Stimulated activated memory B cell treated with anti-CD40 and anti-IgM and Interleukin-4, amounts not matched to agents 10 μg/mL and 1 μg/mL and 100 μg/mL, for 72 hours (primary cell): ENCODE data around the gene CRADD.
"Not testable (repeated sequence)": the region's sequence is repeated elsewhere in the genome, so short reads cannot be mapped to it uniquely, and the experiment has no call there.

Experiments used
- ATAC-seq: fragments of 150-1000 bp; cut with Tn5 transposase; 2 replicates; pipeline ENCODE4 v1.10.0; 2021
- H3K27ac Mint-ChIP-seq: one replicate; pipeline ENCODE4 v1.8.0; 2022; ENCODE audit warnings: mild to moderate bottlenecking, mixed read lengths
- H3K27me3 Mint-ChIP-seq: one replicate; pipeline ENCODE4 v1.8.0; 2022; ENCODE audit warnings: mixed read lengths
- H3K36me3 Mint-ChIP-seq: one replicate; pipeline ENCODE4 v1.8.0; 2022; ENCODE audit warnings: mixed read lengths
- H3K4me1 Mint-ChIP-seq: one replicate; pipeline ENCODE4 v1.8.0; 2022; ENCODE audit warnings: mixed read lengths
- H3K4me3 Mint-ChIP-seq: one replicate; pipeline ENCODE4 v1.8.0; 2022; ENCODE audit warnings: mild to moderate bottlenecking, moderate library complexity, mixed read lengths
- H3K9me3 Mint-ChIP-seq: one replicate; pipeline ENCODE4 v1.8.0; 2022; ENCODE audit warnings: mixed read lengths

The CRADD gene

DNA sequence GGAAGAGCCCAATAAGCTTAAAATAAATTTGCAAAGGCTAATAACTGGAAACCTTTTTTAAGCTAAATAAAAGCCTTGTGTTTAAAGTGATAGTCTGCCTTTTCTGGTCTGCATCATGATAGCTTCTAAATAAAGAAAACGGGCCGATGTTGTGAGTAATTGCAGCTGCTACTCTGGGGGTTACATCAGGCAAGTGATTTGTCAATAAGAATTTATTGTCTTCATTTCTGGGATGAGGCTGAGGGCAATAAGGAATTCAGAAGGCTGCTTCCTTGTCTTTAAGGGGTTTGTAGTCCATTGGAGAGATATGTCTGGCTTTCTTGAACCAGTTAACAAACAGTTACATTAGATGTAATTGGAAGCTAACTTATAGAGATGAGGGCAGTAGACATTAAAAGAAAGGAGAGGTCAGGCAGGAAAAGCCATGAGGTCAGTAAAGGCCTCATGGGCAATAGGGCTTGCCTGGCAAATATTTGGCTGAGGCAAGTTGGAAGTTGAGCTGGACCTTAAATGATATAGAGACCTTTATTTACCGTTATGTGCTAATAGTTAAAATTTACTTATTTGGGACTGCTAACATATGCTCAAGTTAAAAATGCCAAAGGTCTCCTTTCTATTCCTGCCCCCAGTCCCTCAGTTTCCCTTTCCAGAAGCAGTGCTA lies 85.0 kb downstream of the CRADD start:
- Mint-ChIP-seq H3K36me3 (no peaks in the 10 kb centered on the region), H3K4me1 (peaks cover 28% of the 10 kb centered on the region), H3K4me3 (no peak overlapping the region), H3K27ac (no peak overlapping the region), H3K9me3 (no peaks in the 10 kb centered on the region), H3K27me3 (no peaks in the 10 kb centered on the region)
- ATAC-seq = no peak

DNA sequence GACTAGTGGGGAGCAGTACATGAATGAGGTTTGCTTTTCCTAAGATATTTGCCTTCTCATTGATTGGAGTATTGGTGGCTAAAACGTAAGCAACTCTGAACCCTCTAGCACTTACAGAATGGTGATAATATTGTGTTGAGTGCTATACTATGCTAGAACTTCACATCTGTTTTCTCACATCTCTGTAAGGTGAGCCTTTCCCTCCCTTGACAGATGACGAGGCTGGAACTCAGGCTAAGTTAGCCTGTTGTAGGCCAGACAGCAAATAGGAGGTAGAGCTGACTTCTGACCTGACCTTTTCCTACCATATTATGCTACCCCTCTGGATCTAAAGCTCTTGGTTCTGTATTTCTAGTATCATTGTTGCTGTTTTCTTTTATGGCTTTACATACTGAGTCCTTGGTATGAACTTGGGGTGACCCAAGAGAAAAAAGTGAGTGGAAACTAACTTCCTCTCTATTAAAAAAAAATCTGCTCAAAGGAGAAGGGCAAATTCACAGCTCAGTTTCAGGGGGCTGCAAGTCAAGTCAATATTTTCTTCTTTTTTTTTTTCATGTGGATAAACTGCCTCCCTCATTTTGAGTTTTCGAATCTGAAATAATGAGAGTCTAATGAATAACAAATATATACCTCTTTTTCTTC lies 85.9 kb downstream of the CRADD start:
- no peak overlapping the region for H3K27ac Mint-ChIP-seq
- no peaks in the 10 kb centered on the region for H3K27me3 Mint-ChIP-seq
- H3K4me3 Mint-ChIP-seq = no peak overlapping the region
- no peak for ATAC-seq
- no peaks in the 10 kb centered on the region for H3K36me3 Mint-ChIP-seq
- H3K9me3 Mint-ChIP-seq = no peaks in the 10 kb centered on the region
- H3K4me1 Mint-ChIP-seq = peaks cover 35% of the 10 kb centered on the region

DNA sequence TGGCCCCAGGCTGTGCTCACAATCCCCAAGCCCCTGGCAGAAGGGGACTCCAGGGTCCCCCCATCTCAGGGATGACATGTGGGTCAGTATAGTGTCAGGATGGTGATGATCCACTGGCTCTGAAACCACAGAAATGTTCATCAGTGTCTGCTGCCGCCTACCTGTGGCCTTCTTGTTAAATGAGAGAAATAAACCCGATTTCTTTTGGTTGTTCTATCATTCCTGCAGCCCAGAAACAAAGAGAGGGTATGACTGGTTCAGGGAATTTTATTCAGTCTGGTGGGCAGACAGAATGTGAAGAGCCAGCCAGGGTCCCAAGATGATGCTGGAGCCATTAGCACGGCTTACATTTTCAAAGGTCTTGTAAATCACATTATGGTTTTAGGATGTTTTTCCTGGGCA lies 86.6 kb downstream of the CRADD start:
- ATAC-seq = no peak
- H3K4me3 Mint-ChIP-seq = no peak overlapping the region
- H3K27ac Mint-ChIP-seq = no peak overlapping the region
- H3K4me1 Mint-ChIP-seq = peaks cover 35% of the 10 kb centered on the region
- no peaks in the 10 kb centered on the region for H3K9me3 Mint-ChIP-seq
- H3K27me3 Mint-ChIP-seq = no peaks in the 10 kb centered on the region
- peaks cover under 1% of the 10 kb centered on the region for H3K36me3 Mint-ChIP-seq

DNA sequence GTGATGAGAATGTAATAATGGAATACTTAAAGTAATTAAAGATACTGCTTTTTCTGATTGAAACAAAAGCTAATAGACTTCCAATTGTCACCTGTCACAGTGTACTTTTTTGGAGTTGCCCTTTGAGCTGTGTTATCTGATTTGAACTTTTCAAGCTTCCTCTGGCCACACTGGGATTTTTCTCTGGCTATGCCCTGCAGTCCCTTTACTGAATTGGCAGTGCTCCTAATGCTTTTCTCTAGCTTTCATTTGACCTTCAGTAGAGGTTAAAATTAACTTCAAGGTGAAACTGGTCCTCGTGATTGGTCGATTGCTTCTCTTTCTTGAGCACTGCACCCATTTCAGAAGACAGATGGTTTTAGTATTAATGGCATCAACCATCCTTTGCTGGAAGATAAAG lies 89.2 kb downstream of the CRADD start:
- Mint-ChIP-seq H3K27ac (no peak overlapping the region), H3K4me1 (peaks cover 20% of the 10 kb centered on the region), H3K9me3 (no peaks in the 10 kb centered on the region), H3K27me3 (no peaks in the 10 kb centered on the region), H3K4me3 (no peak overlapping the region), H3K36me3 (peaks cover 17% of the 10 kb centered on the region)
- no peak for ATAC-seq

DNA sequence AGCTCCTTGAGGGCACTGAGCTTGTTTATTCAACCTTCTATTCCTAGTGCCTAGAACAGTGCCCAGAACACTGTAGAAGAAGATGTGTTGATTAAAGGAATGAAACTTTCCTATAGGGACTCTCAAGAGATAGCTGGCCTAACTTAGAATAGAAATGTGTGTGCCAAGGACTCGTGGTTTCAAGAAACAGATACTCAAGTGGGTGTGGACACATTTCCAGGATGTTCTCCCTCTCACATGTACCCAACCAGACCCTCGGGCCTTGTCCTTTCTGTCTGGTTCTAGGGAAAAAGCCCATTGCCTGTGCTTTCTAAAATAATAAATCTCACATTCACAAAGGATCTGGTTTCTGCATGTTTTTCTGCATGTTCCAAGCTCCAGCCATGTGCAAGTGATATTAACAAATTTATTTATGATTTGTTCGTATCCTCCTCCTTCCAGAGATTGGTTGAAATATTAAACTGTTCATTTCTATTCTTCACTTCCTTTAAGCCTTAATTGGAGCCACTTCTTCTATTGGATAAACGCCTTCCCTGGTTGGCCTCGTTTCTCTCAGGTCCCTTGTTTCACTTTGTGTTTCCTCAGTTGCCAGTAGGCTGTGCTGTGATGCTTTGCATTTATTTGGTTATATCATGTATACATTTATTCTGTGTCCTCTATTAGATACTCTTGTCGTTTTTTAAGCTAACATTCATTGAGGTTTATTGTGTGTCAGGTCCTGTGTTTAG lies 89.8 kb downstream of the CRADD start:
- peak; percentile 27 for ATAC-seq
- H3K36me3 Mint-ChIP-seq = peaks cover 17% of the 10 kb centered on the region
- no peak overlapping the region for H3K27ac Mint-ChIP-seq
- H3K9me3 Mint-ChIP-seq = no peaks in the 10 kb centered on the region
- H3K27me3 Mint-ChIP-seq = no peaks in the 10 kb centered on the region
- no peak overlapping the region for H3K4me3 Mint-ChIP-seq
- peaks cover 25% of the 10 kb centered on the region for H3K4me1 Mint-ChIP-seq

DNA sequence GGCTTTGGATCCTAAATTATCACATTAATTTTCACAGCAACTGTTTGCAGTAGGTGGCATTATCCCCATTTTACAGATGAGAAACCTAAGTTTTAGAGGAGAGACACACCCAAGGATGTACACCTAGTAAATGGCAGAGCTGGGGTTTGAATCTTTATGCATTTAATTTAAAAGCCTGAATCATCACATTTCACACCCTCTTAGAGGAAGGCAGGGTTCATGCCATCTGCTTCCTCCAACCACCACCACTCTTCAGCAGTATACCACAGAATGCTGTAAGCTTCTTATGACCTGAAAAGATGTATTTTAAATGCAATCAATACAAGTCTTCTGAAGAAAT lies 90.3 kb downstream of the CRADD start:
- ATAC-seq = no peak
- no peaks in the 10 kb centered on the region for H3K9me3 Mint-ChIP-seq
- H3K36me3 Mint-ChIP-seq = peaks cover 17% of the 10 kb centered on the region
- H3K4me1 Mint-ChIP-seq = peaks cover 30% of the 10 kb centered on the region
- H3K27me3 Mint-ChIP-seq = no peaks in the 10 kb centered on the region
- H3K27ac Mint-ChIP-seq = no peak overlapping the region
- no peak overlapping the region for H3K4me3 Mint-ChIP-seq

DNA sequence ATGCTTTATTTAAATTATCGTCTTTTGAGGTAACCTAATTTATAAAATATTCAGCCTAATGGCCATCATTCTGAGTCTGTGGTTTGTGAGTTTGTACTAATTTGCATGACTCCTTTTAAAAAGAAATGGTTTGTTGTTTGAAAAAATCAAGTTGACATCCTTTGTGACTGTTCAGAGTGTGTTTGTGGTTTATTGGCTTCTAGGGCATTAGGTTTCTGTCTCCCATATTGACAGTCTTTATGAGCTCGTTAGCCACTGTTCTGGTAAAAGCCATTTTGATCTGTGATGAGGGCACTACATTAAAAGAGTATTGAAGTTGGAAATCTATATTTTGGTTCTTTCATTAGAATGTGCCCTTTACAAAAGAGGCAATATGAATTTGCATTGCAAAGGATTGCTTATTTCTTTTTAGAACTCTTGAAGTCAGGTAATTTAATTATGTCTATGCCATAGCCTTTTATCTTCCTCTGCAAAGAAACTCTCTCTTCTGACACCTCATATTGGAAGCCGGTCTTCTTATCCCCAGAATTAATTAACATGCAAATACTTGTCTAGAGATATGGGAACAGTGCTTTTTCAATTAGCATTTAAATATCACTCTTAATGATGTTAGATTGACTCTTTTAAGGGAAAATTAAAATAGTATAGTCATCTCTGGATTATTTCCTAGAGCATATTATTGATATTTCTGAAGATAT lies 95.0 kb downstream of the CRADD start:
- no peaks in the 10 kb centered on the region for H3K27me3 Mint-ChIP-seq
- H3K27ac Mint-ChIP-seq = no peak overlapping the region
- ATAC-seq = no peak
- H3K36me3 Mint-ChIP-seq = peaks cover 34% of the 10 kb centered on the region
- peaks cover 5% of the 10 kb centered on the region for H3K9me3 Mint-ChIP-seq
- H3K4me1 Mint-ChIP-seq = peaks cover 36% of the 10 kb centered on the region
- no peak overlapping the region for H3K4me3 Mint-ChIP-seq

DNA sequence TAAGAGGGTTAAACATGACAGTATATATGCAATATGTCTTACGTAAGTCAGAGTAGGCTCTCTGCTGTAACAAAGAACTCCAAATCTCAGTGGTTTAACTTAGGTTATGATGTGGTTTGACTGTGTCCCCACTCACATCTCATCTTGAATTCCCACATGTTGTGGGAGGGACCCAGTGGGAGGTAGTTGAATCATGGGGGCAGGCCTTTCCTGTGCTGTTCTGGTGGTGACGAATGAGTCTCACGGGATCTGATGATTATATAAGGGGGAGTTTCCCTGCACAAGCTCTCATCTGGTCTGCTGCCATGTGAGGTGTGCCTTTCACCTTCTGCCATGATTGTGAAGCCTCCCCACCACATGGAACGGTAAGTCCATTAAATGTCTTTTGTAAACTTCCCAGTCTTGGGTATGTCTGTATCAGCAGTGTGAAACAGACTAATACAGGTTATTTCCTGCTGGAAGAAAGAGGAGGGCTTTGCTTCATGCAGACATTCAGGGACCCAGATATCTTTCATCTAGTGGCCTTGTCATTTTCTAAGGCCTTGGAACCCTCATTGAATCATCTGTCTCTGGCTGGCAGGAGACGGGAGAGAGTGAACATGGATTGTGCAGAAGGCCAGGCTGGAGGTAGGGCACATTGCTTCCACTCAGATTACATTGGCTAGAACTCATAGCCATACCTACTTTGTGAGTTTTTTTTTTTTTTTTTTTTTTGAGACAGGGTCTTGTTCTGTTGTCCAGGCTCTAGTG lies 96.1 kb downstream of the CRADD start:
- no peak overlapping the region for H3K27ac Mint-ChIP-seq
- peaks cover 34% of the 10 kb centered on the region for H3K36me3 Mint-ChIP-seq
- H3K4me3 Mint-ChIP-seq = no peak overlapping the region
- H3K4me1 Mint-ChIP-seq = peaks cover 28% of the 10 kb centered on the region
- H3K9me3 Mint-ChIP-seq = peaks cover 5% of the 10 kb centered on the region
- ATAC-seq = no peak
- no peaks in the 10 kb centered on the region for H3K27me3 Mint-ChIP-seq

DNA sequence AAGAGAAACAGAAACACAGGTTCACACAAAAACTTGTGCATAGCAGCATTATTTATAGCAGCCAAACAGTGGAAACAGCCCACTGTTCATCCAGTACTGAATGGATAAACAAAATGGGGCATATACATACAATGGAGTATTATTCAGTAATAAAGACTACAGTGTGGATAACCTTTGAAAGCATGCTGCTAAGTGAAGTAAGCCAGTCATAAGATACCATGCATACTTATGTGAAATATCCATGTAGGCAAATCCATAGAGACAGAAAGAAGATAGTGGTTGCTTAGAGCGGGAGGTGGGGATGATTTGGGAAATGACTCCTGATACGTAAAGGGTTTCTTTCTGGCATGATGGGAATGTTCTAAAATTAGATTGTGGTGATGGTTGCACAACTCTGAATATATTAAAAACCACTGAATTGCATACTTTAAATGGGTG lies 99.4 kb downstream of the CRADD start:
- no peak overlapping the region for H3K27ac Mint-ChIP-seq
- H3K4me1 Mint-ChIP-seq = peaks cover 23% of the 10 kb centered on the region
- H3K27me3 Mint-ChIP-seq = no peaks in the 10 kb centered on the region
- no peak for ATAC-seq
- H3K4me3 Mint-ChIP-seq = no peak overlapping the region
- peaks cover 17% of the 10 kb centered on the region for H3K36me3 Mint-ChIP-seq
- H3K9me3 Mint-ChIP-seq = peaks cover 8% of the 10 kb centered on the region

DNA sequence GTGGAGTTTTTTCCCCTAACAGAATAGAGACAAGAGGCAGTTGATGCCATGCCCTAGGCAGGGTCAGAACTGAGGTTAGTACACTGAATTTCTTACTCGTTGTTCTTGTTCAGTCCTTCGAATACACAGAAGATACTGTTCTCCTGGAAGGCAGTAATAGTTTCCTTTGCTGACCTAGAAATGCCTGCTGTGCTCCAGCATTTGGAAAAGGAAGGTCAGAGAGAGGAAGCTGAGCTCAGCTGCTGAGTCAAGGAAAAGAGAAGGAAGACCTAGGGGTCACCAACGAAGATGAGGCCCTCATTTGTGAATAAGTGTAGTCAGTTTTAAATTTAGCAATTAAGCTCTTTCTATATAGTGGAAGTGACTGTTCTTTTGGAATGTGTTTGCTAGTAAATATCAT lies 100.1 kb downstream of the CRADD start:
- no peak overlapping the region for H3K4me3 Mint-ChIP-seq
- peaks cover 17% of the 10 kb centered on the region for H3K4me1 Mint-ChIP-seq
- H3K27ac Mint-ChIP-seq = no peak overlapping the region
- ATAC-seq = no peak
- H3K27me3 Mint-ChIP-seq = no peaks in the 10 kb centered on the region
- H3K9me3 Mint-ChIP-seq = peaks cover 8% of the 10 kb centered on the region
- H3K36me3 Mint-ChIP-seq = peaks cover 17% of the 10 kb centered on the region

DNA sequence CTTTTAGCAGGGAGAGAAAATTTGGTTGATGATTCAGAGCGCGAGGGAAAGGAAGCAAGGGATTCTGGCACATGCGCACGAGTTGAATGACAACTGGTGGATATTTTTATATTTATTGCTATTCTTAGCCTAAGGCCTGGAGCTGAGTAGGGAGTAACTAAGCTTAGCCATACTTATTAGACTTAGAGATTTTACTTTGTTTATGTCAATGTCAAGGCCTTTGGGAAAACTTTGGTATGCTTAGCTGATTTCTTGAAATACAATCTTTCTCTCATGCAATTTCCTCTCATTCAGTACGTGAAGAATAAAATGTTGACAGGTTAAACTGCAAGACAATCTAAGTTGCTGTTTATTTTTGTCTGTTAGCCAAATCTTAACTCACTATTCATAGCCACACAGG lies 101.1 kb downstream of the CRADD start:
- ATAC-seq = no peak
- no peak overlapping the region for H3K27ac Mint-ChIP-seq
- no peaks in the 10 kb centered on the region for H3K27me3 Mint-ChIP-seq
- H3K9me3 Mint-ChIP-seq = peaks cover 5% of the 10 kb centered on the region
- H3K36me3 Mint-ChIP-seq = peaks cover 15% of the 10 kb centered on the region
- H3K4me3 Mint-ChIP-seq = no peak overlapping the region
- H3K4me1 Mint-ChIP-seq = peaks cover 7% of the 10 kb centered on the region

DNA sequence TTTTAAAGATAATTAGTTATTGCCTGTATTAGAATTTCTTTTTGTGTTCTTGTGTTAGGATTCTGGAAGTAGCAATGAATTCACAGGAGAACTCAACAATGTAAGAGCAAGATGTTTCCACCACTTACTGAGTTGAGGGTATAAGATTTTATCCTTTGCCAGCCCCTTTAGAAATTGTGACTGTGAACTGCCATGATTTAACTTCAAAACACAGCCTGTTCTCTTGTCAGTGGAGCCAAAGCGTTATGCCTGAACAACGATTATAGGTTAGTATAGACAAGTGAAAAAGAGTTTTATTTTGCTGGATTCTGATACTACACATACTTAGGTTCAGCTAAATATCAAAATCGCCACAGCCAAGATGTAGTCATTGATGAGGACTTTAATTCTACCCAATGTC lies 101.6 kb downstream of the CRADD start:
- no peak for ATAC-seq
- peaks cover 3% of the 10 kb centered on the region for H3K9me3 Mint-ChIP-seq
- H3K27ac Mint-ChIP-seq = no peak overlapping the region
- no peak overlapping the region for H3K4me3 Mint-ChIP-seq
- peaks cover 4% of the 10 kb centered on the region for H3K4me1 Mint-ChIP-seq
- H3K27me3 Mint-ChIP-seq = no peaks in the 10 kb centered on the region
- H3K36me3 Mint-ChIP-seq = peaks cover 11% of the 10 kb centered on the region

DNA sequence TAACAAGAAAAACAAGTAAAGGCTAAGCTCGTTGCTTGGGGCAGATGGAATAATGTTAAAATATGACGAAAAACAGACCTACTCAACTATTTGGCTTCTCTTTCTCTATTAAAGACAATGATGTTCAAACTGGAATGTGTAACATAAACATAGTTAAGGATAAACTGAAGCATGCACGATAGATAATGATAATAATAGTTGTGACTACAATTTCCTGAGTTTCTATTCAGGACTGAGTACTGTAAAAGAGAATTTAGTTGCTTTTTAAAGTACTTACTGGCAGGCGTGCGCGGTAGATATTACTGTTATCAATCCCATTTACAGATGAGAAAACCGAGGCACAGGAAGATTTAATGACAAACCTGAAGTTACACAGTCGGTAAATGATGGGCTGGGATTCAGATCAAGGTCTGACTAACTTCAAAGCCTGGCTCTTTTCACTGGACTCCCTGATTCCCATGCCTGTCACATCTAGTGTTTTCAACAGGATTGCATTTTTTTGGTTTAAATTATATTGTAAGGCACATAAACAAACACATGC lies 103.0 kb downstream of the CRADD start:
- Mint-ChIP-seq H3K4me1 (peaks cover 13% of the 10 kb centered on the region), H3K9me3 (peaks cover 3% of the 10 kb centered on the region)

DNA sequence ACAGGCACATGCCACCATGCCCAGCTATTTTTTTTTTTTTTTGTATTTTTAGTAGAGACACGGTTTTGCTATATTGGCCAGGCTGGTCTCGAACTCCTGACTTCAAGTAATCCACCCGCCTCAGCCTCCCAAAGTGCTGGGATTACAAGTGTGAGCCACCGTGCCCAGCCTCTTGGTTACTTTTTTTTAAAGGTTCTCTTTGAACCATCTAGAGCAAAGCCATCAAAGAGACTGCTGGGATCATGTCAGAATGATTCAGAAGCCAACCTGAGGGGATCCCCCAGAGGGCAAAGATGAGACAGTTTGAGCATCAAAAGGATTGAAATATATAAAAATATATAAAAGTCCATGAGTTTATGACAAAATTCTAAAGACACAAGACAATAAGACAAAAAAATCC lies 103.7 kb downstream of the CRADD start:
- Mint-ChIP-seq H3K4me1 (peaks cover 20% of the 10 kb centered on the region), H3K36me3 (peaks cover 11% of the 10 kb centered on the region)
- H3K4me3 Mint-ChIP-seq, H3K27me3 Mint-ChIP-seq, H3K27ac Mint-ChIP-seq, H3K9me3 Mint-ChIP-seq, ATAC-seq: not testable (repeated sequence)

More for the DNA sequence above, 103.0 kb downstream of the CRADD start:
- ATAC-seq = no peak
- peaks cover 11% of the 10 kb centered on the region for H3K36me3 Mint-ChIP-seq
- no peaks in the 10 kb centered on the region for H3K27me3 Mint-ChIP-seq
- no peak overlapping the region for H3K4me3 Mint-ChIP-seq
- H3K27ac Mint-ChIP-seq = no peak overlapping the region

DNA sequence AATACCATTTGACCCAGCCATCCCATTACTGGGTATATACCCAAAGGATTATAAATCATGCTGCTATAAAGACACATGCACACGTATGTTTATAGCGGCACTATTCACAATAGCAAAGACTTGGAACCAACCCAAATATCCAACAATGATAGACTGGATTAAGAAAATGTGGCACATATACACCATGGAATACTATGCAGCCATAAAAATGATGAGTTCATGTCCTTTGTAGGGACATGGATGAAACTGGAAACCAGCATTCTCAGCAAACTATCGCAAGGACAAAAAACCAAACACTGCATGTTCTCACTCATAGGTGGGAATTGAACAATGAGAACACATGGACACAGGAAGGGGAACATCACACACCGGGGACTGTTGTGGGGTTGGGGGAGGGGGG lies 104.8 kb downstream of the CRADD start:
- not testable (repeated sequence) for H3K4me3 Mint-ChIP-seq, H3K27ac Mint-ChIP-seq, H3K9me3 Mint-ChIP-seq, ATAC-seq, H3K36me3 Mint-ChIP-seq, H3K27me3 Mint-ChIP-seq
- peaks cover 16% of the 10 kb centered on the region for H3K4me1 Mint-ChIP-seq
